H1 (cell line): ENCODE data around the gene MYMX. TPM values are rescaled to one million over a fixed set of nuclear protein-coding genes. Genes with fewer than 3 reads are reported as not detected.

ENCODE experiments used
- ASH2L ChIP-seq: fragments of 200-600, 300-600 bp; sonication (generic); IDR thresholded peaks from one replicate; pipeline ENCODE4 v1.7.1; 2017; ENCODE audit warnings: low read length
- ATF2 ChIP-seq: IDR thresholded peaks from 2 replicates; pipeline ENCODE4 v1.6.1; 2012; ENCODE audit warnings: low read length, inconsistent platforms
- CHD7 ChIP-seq: fragments of 300-600 bp; sonication (generic); IDR thresholded peaks from 2 replicates; pipeline ENCODE4 v1.7.1; 2012; ENCODE audit warnings: low read length, moderate library complexity, mild to moderate bottlenecking, inconsistent platforms; ENCODE audit not compliant: insufficient replicate concordance
- NANOG ChIP-seq: IDR thresholded peaks from 2 replicates; pipeline ENCODE4 v1.6.1; 2011; ENCODE audit warnings: low read length, low read depth, mild to moderate bottlenecking, inconsistent platforms; ENCODE audit not compliant: insufficient read depth, poor library complexity, severe bottlenecking
- RAD21 ChIP-seq, 2 experiments: IDR thresholded peaks in 1 of 2; conservative IDR thresholded peaks in 1 of 2; 2 replicates each; pipeline ENCODE4 v1.6.1; 2011; ENCODE audit warnings: low read depth in 2 of 2, low read length in 2 of 2, improper control_type of control experiment in 1 of 2, inconsistent platforms in 1 of 2, mild to moderate bottlenecking in 1 of 2, moderate library complexity in 1 of 2
- SUZ12 ChIP-seq: fragments of 200-600 bp; sonication (generic); IDR thresholded peaks from 2 replicates; pipeline ENCODE4 v1.6.1; 2012; ENCODE audit warnings: mild to moderate bottlenecking, inconsistent platforms, low read length, moderate library complexity, mixed read lengths
- polyA plus RNA-seq, 7 experiments: library from polyadenylated mRNA; depleted of rRNA in 3 of 7; stranded (reverse) in 5 of 7; unstranded in 2 of 7; fragments of >200 nt in 5 of 7; fragments of 200-250 nt in 2 of 7; gene quantifications; 1 replicate in 5 of 7; 2 replicates in 1 of 7; 4 replicates in 1 of 7; pipeline versions ENCODE4 v1.2.1 to v1.2.3, GENCODE V29; 2011 to 2013; ENCODE audit warnings: missing spikeins in 2 of 7, mixed read lengths in 2 of 7
- total RNA-seq: library from RNA; stranded (reverse); fragmentation: NEBNext Ultra II Directional; extraction: Animal tissue kit (Norgen Biotek cat#: 25700); gene quantifications from 2 replicates; pipeline ENCODE4 v1.2.1, GENCODE V29; 2021

MYMX gene
- total and polyA plus RNA-seq, 2 of the 8 experiments (the other 6 are each of a cell fraction or from before 2014, with no cell fraction given): 4.7 to 6.9 TPM

GRCh38 chr6:44228836-44229235 lies 12.1 kb downstream of the MYMX start (continued):
- TF ChIP-seq CHD7 (no peak), ATF2 (no peak), ASH2L (no peak), NANOG (no peak), RAD21 (IDR thresholded peaks at IDR 0.05 in 1 of 2, conservative IDR thresholded peaks at IDR 0.05 in 1 of 2; ENCODE audit: low read depth in 2 of 2, low read length in 2 of 2) (no peak), SUZ12 (no peak)
